ENCODE results near the gene ISCA2. TPM values are rescaled to one million over a fixed set of nuclear protein-coding genes. Genes with fewer than 3 reads are reported as not detected.

Gene ISCA2
- total and polyA plus RNA-seq, 9 of the 15 experiments (the other 6 are each of a cell fraction or from before 2014, with no cell fraction given): 5.0 to 36.7 (median 18.1) TPM

- intact Hi-C loops (cut with micrococcal nuclease): no loop called here
- Histone ChIP-seq H3K27ac (ENCODE audit: extremely low read depth, low read depth, low read length) (no peak overlapping the region), H3K9me1 (ENCODE audit: control insufficient read depth, insufficient read depth, low read length) (no peaks in the 10 kb centered on the region), H2AFZ (ENCODE audit: low read depth, low read length) (no peak overlapping the region), H3K9ac (ENCODE audit: insufficient read depth in 1 of 2, low read depth in 2 of 2, low read length in 2 of 2) (no peak overlapping the region), H3K4me3 (no peak overlapping the region), H4K20me1 (replicated peaks; ENCODE audit: control insufficient read depth, insufficient read depth, low read length) (no peaks in the 10 kb centered on the region), H3K4me2 (ENCODE audit: insufficient read depth, low read length) (no peak overlapping the region), H3K4me1 (replicated peaks in 1 of 2; ENCODE audit: control insufficient read depth in 2 of 2, insufficient read depth in 2 of 2, low read length in 2 of 2) (no peaks in the 10 kb centered on the region), H3K36me3 (ENCODE audit: control insufficient read depth, insufficient read depth, low read length) (no peaks in the 10 kb centered on the region), H3K27me3 (ENCODE audit: control insufficient read depth in 2 of 2, insufficient read depth in 2 of 2, low read length in 2 of 2) (peaks cover 6 to 70% of the 10 kb centered on the region in 2 experiments; a peak in 3 of 5 replicates), H3K9me3 (replicated peaks; ENCODE audit: control insufficient read depth, insufficient read depth, low read depth, low read length) (no peaks in the 10 kb centered on the region), H3K79me2 (ENCODE audit: control insufficient read depth, insufficient read depth, low read length) (no peaks in the 10 kb centered on the region)
- in situ Hi-C loops (cut with MboI): no loop called here
- CTCF ChIA-PET (ENCODE audit: low intra/inter-chr PET ratio): no interaction called here
- no TSS peak for BruUV-seq (replicated peaks)
- DNase-seq (ENCODE audit: extremely low read depth in 1 of 4, low spot score in 3 of 4) (no peak), FAIRE-seq (no peak), ATAC-seq (no peak)
- POLR2A ChIA-PET: interaction anchor here (1.7 kb wide), 1 partner anchor 10 kb away, joined by 5 read pairs; no protein-coding TSS in a partner anchor
- TF ChIP-seq KDM4B (IDR thresholded peaks at IDR 0.05; ENCODE audit: borderline replicate concordance in 2 of 2, low read depth in 1 of 2): no peak
- no peak for TF ChIP-seq ZC3H11A (IDR thresholded peaks at IDR 0.05; ENCODE audit: low read depth, low read length)
- TF ChIP-seq KDM5B (IDR thresholded peaks at IDR 0.05; ENCODE audit: insufficient replicate concordance, low read depth, low read length): no peak
- no peak for TF ChIP-seq NR3C1 (CRISPR knock-in tag; IDR thresholded peaks at IDR 0.05)
- no peak for TF ChIP-seq YY1 (IDR thresholded peaks at IDR 0.05; ENCODE audit: borderline replicate concordance in 1 of 3, control insufficient read depth in 1 of 3, extremely low read depth in 1 of 3, insufficient read depth in 3 of 3, insufficient read length in 1 of 3, insufficient replicate concordance in 2 of 3, low read depth in 1 of 3, low read length in 2 of 3)
- TF ChIP-seq ZNF239 (CRISPR knock-in tag; IDR thresholded peaks at IDR 0.05): no peak
- no peak for TF ChIP-seq RB1 (IDR thresholded peaks at IDR 0.05; ENCODE audit: low read depth)
- TF ChIP-seq, protein P1, sequence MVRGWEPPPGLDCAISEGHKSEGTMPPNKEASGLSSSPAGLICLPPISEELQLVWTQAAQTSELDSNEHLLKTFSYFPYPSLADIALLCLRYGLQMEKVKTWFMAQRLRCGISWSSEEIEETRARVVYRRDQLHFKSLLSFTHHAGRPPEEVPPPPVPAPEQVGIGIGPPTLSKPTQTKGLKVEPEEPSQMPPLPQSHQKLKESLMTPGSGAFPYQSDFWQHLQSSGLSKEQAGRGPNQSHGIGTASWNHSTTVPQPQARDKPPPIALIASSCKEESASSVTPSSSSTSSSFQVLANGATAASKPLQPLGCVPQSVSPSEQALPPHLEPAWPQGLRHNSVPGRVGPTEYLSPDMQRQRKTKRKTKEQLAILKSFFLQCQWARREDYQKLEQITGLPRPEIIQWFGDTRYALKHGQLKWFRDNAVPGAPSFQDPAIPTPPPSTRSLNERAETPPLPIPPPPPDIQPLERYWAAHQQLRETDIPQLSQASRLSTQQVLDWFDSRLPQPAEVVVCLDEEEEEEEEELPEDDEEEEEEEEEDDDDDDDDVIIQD (CRISPR knock-in tag; IDR thresholded peaks at IDR 0.05): no peak
- TF ChIP-seq NFIC (IDR thresholded peaks at IDR 0.05): no peak
- no peak for TF ChIP-seq DMBX1 (CRISPR knock-in tag; IDR thresholded peaks at IDR 0.05; ENCODE audit: borderline replicate concordance)
- TF ChIP-seq, protein P2, sequence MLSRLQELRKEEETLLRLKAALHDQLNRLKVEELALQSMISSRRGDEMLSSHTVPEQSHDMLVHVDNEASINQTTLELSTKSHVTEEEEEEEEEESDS (CRISPR knock-in tag; IDR thresholded peaks at IDR 0.05): no peak
- TF ChIP-seq ZNF121 (CRISPR knock-in tag; conservative IDR thresholded peaks at IDR 0.05): no peak
- no peak for TF ChIP-seq HNRNPLL (IDR thresholded peaks at IDR 0.05; ENCODE audit: low read depth, low read length, poor library complexity, severe bottlenecking)
- 7% methylated on average over 7 of the region's 13 CpGs for WGBS (ENCODE audit: insufficient coverage, low coverage, missing lambda C conversion rate)
Observed at GRCh38 chr14:74508844-74509428, 15.4 kb downstream of the ISCA2 start.

Measured in K562 (cell line).